NCI-H128 (cell line): ENCODE measurements around the gene CLCN2.
"Not testable (repeated sequence)": the region's sequence is repeated elsewhere in the genome, so short reads cannot be mapped to it uniquely, and the experiment has no call there.

ENCODE experiments used
- DNase-seq: peaks from one replicate; lab custom pipeline; 2025; ENCODE audit not compliant: unreplicated experiment; lab: John Stamatoyannopoulos, UW

Gene CLCN2

DNA sequence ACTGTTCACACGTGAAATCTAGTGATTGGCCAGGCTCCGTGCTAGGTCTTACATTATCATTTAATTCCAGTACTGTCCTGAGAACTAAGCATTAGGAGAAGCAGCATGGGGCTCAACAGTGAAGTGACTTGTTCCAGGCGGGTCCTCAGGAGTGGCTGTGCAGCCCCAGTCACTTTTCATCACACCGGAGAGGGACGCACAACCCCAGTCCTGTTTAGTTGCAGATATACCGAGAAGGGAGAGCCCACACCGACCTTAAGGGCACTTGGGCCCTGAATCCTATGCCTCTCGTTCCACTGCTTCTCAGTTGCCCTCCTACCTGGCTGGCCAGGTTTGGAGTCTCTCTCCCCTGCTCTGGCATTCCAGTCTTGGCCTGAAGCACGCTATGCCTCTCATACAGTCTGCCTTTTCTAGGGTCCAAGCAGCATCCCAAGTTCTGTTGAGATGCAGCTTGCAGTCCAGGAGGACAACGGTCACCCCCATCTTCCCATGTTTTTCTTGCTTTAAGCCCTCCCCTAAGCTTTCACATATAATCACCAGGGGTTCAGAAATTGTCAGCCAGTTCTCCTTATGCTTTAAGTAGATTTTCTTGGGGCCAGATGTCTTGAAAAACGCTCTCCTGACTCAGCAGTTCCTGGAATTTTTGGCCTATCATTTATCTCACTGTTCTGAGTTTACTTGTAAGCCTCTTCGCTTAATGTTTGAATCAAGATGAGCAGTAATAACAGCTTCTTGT is 13.9 kb downstream of the CLCN2 start:
- no peak for DNase-seq

DNA sequence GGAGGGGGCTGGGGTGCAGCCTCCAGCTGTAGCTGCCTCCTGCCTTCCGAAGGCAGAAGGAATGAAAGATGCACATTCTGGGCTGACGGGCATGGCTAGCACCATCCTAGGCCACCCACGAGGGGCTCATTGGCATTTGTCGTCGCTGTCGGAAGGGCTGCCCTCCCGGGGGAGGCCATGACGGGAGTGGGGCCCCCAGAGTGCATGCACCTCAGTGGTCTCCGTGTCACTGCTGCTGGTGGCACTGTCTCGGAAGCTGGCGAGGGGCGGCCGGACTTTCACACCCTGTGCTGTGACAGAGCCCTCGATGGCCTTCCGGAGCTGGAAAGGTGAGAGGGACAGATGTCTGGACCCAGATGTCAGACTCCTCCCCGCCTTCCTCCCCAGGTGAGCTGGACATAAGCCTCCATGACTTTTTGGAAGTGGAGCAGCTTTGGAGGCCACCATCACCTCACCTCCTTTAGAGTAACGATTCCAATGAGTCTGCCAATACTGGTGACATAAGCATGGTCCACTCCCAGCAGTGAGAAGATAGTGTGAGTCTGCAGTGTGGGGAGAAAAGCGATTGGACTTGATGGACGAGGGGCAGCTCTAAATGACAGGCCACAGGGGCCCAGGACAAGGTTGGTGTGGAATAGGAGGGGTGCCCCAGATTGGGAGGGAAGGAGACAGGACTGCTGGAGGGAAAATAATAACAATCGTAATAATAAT is 14.8 kb downstream of the CLCN2 start:
- DNase-seq = no peak

DNA sequence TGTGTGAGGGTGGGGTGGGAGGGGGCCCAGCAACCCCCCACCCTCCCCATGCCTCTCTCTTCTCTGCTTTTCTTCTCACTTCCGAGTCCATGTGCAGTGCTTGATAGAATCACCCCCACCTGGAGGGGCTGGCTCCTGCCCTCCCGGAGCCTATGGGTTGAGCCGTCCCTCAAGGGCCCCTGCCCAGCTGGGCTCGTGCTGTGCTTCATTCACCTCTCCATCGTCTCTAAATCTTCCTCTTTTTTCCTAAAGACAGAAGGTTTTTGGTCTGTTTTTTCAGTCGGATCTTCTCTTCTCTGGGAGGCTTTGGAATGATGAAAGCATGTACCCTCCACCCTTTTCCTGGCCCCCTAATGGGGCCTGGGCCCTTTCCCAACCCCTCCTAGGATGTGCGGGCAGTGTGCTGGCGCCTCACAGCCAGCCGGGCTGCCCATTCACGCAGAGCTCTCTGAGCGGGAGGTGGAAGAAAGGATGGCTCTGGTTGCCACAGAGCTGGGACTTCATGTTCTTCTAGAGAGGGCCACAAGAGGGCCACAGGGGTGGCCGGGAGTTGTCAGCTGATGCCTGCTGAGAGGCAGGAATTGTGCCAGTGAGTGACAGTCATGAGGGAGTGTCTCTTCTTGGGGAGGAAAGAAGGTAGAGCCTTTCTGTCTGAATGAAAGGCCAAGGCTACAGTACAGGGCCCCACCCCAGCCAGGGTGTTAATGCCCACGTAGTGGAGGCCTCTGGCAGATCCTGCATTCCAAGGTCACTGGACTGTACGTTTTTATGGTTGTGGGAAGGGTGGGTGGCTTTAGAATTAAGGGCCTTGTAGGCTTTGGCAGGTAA is 15.9 kb downstream of the CLCN2 start:
- DNase-seq = no peak

DNA sequence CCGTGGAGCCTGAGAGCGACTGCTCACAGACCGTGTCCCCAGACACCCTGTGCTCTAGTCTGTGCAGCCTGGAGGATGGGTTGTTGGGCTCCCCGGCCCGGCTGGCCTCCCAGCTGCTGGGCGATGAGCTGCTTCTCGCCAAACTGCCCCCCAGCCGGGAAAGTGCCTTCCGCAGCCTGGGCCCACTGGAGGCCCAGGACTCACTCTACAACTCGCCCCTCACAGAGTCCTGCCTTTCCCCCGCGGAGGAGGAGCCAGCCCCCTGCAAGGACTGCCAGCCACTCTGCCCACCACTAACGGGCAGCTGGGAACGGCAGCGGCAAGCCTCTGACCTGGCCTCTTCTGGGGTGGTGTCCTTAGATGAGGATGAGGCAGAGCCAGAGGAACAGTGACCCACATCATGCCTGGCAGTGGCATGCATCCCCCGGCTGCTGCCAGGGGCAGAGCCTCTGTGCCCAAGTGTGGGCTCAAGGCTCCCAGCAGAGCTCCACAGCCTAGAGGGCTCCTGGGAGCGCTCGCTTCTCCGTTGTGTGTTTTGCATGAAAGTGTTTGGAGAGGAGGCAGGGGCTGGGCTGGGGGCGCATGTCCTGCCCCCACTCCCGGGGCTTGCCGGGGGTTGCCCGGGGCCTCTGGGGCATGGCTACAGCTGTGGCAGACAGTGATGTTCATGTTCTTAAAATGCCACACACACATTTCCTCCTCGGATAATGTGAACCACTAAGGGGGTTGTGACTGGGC is 16.7 kb downstream of the CLCN2 start:
- DNase-seq = no peak

DNA sequence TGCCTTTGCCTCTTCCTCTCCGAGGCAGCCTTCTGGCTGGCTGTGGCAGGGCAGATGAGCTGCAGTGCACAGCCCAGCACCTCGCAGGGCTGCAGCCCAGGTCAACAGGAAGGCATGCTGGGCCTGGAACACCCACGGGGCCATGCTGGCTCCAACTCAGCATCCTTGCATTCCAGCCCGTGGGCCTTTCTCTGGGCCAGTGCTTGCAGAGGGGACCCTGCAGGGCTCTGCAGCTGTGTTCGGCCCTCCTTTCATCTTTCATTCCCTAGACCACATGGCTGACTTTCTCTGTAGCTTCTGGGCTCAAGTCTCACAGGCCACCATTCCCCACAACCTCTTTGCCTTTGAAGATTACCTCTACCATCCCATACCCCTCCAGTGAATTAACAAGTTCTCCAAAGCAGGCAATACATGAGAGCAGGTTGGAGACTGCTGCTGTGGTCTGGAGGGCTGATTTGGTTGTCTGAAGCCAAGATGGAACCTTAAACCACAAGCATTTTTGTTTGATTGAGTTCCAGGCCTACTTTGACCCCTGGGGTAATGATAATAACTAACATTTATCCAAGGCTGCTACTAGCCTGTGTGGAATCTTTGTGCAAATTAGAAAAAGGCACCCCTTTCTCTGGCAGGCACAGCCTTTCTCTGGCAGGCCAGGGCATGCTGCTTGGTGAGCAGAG is 18.1 kb downstream of the CLCN2 start:
- DNase-seq = no peak

DNA sequence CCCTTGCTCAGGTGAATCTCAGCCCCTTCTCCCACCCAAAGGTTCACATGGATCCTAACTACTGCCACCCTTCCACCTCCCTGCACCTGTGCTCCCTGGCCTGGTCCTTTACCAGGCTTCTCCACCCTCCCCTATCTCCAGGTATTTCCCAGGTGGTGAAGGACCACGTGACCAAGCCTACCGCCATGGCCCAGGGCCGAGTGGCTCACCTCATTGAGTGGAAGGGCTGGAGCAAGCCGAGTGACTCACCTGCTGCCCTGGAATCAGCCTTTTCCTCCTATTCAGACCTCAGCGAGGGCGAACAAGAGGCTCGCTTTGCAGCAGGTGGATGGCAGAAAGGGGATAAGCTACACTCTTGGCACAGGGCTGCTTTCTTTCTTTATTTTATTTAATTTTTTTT is 19.5 kb downstream of the CLCN2 start:
- DNase-seq = no peak

DNA sequence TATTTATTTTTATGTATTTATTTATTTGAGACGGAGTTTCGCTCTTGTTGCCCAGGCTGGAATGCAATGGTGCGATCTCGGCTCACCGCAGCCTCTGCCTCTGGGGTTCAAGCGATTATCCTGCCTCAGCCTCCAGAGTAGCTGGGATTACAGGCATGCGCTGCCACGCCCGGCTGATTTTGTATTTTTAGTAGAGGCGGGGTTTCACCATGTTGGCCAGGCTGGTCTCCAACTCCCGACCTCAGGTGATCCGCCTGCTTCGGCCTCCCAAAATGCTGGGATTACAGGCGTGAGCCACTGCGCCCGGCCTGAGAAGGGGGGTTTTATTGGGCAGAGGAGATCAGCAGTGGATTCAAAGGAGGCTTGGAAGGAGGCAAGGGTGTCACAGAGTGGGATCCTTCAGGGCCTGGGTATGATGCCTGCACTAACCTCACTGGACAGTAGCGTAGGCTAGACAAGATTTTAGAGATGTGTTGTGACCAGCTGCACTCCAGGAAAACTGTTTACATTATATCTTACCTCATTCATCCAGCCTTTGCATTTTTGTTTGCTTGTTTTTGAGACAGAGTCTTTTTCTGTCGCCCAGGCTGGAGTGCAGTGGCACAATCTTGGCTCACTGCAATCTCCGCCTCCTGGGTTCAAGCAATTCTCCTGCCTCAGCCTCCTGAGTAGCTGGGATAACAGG is 21.8 kb downstream of the CLCN2 start:
- not testable (repeated sequence) for DNase-seq

DNA sequence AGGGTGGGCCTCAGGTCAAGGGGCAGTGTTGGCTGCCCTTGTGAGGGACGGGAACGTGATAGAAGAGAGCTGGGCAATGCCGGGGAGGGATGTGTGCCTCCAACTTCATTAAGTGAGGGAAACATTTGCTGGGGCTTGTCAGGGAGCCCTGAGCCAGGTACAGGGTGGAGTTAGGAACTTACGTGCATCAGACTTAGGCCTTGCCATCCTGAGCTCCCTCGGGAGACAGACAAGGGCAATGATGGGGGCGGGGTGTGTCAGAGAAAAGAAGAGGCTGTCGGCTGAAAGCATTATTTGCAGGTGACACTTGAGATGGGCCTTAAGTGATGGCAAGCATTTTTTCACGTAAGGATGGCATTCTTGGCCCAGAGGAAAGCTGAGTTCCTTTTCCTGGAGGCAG is 22.4 kb downstream of the CLCN2 start:
- peak; percentile 33 for DNase-seq

DNA sequence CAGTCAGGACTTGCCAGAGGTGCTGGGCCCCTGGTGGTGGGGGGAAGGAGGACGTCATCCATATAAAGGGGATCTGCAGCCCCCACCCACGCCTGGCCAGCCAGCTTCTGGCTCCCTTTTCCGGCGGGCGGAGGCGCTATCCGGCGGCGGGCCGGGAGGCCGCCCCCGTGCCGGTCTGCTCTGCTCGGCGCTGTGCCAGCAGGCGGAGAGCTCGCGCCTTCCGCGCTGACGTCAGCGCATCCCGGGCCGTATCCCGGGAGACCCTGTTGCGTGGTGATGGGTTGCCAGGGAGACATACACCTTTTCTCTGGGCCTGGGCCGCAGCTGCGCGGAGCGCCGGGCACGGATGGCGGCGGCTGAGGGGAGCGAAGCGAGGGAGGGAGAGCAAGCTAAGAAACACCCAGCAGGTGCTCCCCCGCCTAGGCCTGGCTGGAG is 22.9 kb downstream of the CLCN2 start:
- peak; percentile 90 for DNase-seq

DNA sequence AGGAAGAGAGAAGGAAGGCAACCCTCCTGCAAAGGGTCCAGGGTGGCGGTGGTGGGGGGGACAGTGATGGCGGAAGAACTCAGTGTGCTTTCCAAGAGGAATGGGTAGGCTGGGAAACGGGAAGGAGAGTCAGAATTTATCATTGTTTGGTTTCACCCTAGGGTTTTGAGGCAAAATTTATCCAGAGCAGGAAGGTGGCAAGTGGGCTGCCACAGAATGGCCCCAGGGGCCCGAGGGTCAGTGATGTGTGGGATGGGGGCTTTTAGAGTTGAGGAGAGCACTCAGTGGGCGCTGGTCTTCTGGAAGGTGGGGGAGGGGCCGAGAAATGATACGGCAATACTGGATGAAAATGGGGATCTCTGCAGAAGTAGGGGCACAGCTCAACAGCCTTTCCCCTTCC is 23.4 kb downstream of the CLCN2 start:
- no peak for DNase-seq

DNA sequence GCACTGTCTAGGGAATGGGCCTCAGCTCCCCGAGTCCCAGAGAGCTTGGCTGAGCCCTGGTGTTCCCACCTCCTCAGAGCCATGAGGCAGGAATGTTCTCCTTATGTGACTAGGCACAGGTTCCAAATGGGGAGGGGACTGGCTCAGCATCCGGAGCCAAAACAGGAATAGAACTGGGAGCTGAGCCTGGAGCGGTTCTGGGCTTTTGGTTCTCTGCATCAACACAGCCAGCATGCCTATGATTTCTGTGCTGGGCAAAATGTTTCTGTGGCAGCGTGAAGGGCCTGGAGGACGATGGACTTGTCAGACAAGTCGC is 24.0 kb downstream of the CLCN2 start, which contains the start of gene FAM131A:
Gene FAM131A (plus strand): TSS at position 202 of the 316 bp plus-strand sequence. CDS start 31 bp downstream, at position 233.
- no peak for DNase-seq

DNA sequence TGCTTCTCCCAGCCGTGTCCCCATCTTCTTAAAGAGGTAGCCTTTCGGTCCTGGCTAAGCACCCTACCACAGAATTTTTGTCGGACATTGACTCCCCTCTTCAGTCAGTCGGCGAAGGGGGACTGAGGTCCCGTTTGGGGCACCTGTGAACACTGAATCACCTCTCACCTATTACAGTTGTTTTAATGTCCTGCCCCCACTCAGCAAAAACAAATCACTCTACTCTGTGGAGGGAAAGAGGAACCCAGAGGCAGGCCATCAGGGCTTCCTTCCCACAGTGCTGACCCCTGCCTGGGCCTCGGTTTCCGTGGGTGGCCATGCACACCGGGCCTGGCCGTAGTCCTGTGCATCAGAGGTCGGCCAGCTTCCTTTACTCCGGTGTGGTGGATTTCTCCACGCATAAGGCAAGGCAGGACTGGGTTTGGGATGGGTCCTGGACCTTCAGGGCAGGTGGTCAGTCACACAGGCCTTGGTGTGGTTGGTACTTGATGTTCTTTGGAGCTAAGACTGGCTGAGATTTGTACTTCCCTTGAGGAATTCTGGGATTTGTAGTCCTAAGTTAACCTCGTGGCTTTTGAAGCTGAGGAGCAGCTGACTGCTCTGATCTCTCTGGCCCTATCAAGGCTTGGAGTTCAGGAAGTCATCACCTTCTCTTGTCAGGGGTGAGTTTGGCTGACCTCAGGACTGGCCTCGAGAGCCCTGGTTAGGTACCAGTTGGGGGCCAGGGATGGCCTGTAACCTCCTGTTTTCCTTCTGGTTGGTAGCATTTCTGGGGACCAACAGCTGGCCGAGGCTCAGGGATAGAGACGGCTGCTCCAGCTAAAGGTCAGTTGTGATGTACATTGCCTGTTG is 24.6 kb downstream of the CLCN2 start:
- no peak for DNase-seq

DNA sequence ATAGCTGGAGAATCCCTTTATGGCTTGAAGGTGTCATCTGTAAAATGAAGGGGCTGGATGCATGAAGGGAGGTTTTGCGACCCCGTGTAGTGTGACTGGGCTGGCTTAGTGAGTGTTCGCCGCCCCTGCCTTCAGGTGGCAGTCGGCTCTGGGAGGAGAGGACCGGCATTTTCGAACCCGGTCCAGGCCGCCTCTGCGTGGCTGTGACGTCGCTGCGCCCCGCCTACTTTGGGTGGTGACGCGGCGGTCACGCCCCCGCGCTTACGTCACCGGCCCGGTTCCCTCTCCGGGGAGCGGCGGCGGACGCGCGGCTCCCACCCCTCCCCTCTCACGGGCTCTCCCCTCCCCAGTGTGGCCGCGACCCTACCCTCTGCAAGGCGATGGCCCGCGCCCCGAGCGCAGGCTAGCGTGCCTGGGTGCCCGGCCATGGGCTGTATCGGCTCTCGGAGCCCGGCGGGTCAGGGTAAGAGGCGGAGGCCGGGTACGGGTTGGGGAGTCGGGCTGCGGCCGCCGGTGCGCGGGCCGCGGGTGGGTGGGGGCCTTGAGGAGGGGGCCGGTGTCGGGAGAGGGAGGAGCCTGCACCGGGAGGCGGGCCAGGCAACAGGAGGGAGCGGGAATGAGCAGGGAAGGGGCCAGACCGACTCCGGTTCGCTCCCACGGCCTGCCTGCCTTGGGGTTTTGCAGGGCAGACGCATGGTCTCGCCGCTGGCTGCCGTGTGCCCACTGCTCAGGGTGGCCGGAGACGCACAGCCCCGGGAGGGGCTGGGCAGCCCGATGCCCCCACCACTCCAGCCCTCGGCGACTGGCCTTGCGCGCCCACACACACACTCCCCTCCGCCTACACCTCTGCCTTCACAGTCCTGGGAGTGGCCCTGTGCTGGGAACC is 25.5 kb downstream of the CLCN2 start:
- peak; percentile 74 for DNase-seq

DNA sequence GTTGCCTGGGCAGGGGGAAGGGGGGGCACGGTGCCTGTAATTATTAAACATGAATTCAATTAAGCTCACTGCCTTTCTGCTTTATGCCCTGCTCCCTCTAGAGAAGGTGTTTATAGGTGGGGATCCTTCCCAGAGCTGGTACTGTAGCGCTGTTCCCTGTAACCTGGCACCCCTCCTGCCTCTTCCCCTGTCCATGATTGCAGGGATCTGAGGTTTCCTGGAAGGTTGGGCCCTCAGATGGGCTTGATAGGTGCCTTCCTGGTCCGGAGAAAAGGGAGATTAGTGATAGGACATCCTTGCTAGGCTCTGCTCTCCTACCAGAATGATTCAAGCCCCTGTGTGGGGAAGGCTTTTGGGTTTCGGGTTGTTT is 26.1 kb downstream of the CLCN2 start:
- DNase-seq = no peak

DNA sequence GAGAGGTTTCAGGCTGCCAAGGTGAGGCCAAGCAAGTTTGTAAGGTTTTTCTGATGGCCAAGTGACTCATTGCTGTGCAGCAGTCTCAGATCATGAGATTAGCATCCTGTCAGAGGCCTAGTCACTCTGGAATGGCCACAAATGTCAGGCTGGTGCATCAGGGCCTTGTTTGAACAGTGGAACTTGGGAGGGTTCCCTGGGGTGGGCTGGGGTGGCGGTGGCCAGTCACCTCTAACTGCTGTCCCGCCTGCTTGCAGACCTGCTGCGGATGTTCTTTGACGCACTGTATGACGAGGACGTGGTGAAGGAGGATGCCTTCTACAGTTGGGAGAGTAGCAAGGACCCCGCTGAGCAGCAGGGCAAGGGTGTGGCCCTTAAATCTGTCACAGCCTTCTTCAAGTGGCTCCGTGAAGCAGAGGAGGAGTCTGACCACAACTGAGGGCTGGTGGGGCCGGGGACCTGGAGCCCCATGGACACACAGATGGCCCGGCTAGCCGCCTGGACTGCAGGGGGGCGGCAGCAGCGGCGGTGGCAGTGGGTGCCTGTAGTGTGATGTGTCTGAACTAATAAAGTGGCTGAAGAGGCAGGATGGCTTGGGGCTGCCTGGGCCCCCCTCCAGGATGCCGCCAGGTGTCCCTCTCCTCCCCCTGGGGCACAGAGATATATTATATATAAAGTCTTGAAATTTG is 26.8 kb downstream of the CLCN2 start:
- no peak for DNase-seq

DNA sequence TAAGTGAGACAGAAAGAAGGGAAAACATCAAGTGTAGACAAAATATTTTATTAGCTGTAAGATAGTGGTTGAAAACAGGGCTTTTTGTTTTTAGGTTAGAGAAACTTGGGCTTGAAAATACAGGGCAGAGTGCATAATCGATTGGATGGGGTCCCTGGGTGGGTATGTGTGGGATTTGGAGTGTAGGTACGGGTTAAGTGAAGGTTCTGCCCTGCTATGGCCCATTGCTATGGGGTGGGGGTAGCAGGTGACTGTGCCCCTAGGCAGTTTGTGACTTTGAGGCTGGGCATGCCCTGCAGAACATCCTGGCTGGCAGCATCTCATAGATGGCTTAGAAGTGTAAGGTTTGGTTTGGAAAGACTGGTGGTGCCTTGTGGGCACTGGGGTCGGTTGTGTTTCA is 27.7 kb downstream of the CLCN2 start:
- DNase-seq = no peak

DNA sequence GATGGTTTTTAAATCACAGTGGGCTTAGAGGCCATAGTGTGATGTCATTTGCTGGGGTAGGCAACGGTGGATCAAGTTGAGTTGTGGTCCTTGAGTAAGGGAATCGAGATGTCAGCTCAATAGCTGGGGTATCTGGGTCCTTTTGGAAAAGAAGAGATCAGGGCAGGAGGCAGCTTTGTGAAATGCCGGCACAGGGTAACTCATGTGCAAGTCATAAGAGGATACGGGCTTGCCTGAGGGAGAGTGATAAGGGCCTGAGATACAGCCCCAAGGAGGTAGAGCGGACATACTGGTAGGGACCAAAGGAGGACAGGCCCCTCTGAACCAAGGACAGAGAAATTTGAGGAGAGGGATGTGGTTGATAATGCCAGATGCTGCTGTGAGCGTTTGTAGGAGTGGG is 28.2 kb downstream of the CLCN2 start:
- DNase-seq = no peak
